ENCODE measurements around the gene SIRT6.
"Not testable (repeated sequence)": the region's sequence is repeated elsewhere in the genome, so short reads cannot be mapped to it uniquely, and the experiment has no call there.

The SIRT6 gene

GRCh38 chr19:4154571-4155312, 27.6 kb downstream of the SIRT6 start:
- DNase-seq (ENCODE audit: low read depth, low spot score) = no peak
- no peaks in the 10 kb centered on the region for H3K36me3 ChIP-seq (ENCODE audit: control insufficient read depth, insufficient read depth, low read length)
- H3K9me3 ChIP-seq (ENCODE audit: control insufficient read depth, insufficient read depth, low read length) = no peaks in the 10 kb centered on the region
- H3K27me3 ChIP-seq (ENCODE audit: control insufficient read depth, insufficient read depth, low read length) = no peaks in the 10 kb centered on the region
- no peak overlapping the region for H3K27ac ChIP-seq (ENCODE audit: low read length)
- H3K4me1 ChIP-seq (ENCODE audit: control insufficient read depth, insufficient read depth, low read length) = no peaks in the 10 kb centered on the region
- H3K4me3 ChIP-seq (ENCODE audit: low read length) = no peak overlapping the region
- no CpG with 5 or more reads among the region's 21 CpGs for WGBS (ENCODE audit: insufficient coverage, insufficient read length)

GRCh38 chr19:4152241-4152998, 29.9 kb downstream of the SIRT6 start:
- H3K4me3 ChIP-seq (ENCODE audit: low read length) = no peak overlapping the region
- H3K27me3 ChIP-seq (ENCODE audit: control insufficient read depth, insufficient read depth, low read length) = no peaks in the 10 kb centered on the region
- H3K36me3 ChIP-seq (ENCODE audit: control insufficient read depth, insufficient read depth, low read length) = no peaks in the 10 kb centered on the region
- H3K9me3 ChIP-seq (ENCODE audit: control insufficient read depth, insufficient read depth, low read length) = no peaks in the 10 kb centered on the region
- H3K4me1 ChIP-seq (ENCODE audit: control insufficient read depth, insufficient read depth, low read length) = no peaks in the 10 kb centered on the region
- no peak overlapping the region for H3K27ac ChIP-seq (ENCODE audit: low read length)
- WGBS (ENCODE audit: insufficient coverage, insufficient read length) = no CpG with 5 or more reads among the region's 10 CpGs
- DNase-seq (ENCODE audit: low read depth, low spot score) = no peak

GRCh38 chr19:4151623-4152022, 30.7 kb downstream of the SIRT6 start:
- H3K4me3 ChIP-seq (ENCODE audit: low read length) = no peak overlapping the region
- no peaks in the 10 kb centered on the region for H3K9me3 ChIP-seq (ENCODE audit: control insufficient read depth, insufficient read depth, low read length)
- no peaks in the 10 kb centered on the region for H3K4me1 ChIP-seq (ENCODE audit: control insufficient read depth, insufficient read depth, low read length)
- no peak overlapping the region for H3K27ac ChIP-seq (ENCODE audit: low read length)
- no CpG with 5 or more reads among the region's 6 CpGs for WGBS (ENCODE audit: insufficient coverage, insufficient read length)
- no peak for DNase-seq (ENCODE audit: low read depth, low spot score)
- no peaks in the 10 kb centered on the region for H3K27me3 ChIP-seq (ENCODE audit: control insufficient read depth, insufficient read depth, low read length)
- no peaks in the 10 kb centered on the region for H3K36me3 ChIP-seq (ENCODE audit: control insufficient read depth, insufficient read depth, low read length)

GRCh38 chr19:4149518-4150288, 32.7 kb downstream of the SIRT6 start:
- Histone ChIP-seq H3K4me3 (ENCODE audit: low read length) (no peak overlapping the region), H3K27ac (ENCODE audit: low read length) (no peak overlapping the region), H3K9me3 (ENCODE audit: control insufficient read depth, insufficient read depth, low read length) (no peaks in the 10 kb centered on the region), H3K4me1 (ENCODE audit: control insufficient read depth, insufficient read depth, low read length) (peaks cover 1% of the 10 kb centered on the region; the same call in 1 of the 2 replicates), H3K36me3 (ENCODE audit: control insufficient read depth, insufficient read depth, low read length) (no peaks in the 10 kb centered on the region), H3K27me3 (ENCODE audit: control insufficient read depth, insufficient read depth, low read length) (no peaks in the 10 kb centered on the region)
- no peak for DNase-seq (ENCODE audit: low read depth, low spot score)
- no CpG with 5 or more reads among the region's 17 CpGs for WGBS (ENCODE audit: insufficient coverage, insufficient read length)

- Histone ChIP-seq H3K27me3 (ENCODE audit: control insufficient read depth, insufficient read depth, low read length) (no peaks in the 10 kb centered on the region), H3K4me1 (ENCODE audit: control insufficient read depth, insufficient read depth, low read length) (peaks cover 1% of the 10 kb centered on the region; the same call in 1 of the 2 replicates), H3K4me3 (ENCODE audit: low read length) (no peak overlapping the region), H3K9me3 (ENCODE audit: control insufficient read depth, insufficient read depth, low read length) (no peaks in the 10 kb centered on the region), H3K27ac (ENCODE audit: low read length) (no peak overlapping the region), H3K36me3 (ENCODE audit: control insufficient read depth, insufficient read depth, low read length) (no peaks in the 10 kb centered on the region)
- no CpG with 5 or more reads among the region's 7 CpGs for WGBS (ENCODE audit: insufficient coverage, insufficient read length)
- DNase-seq (ENCODE audit: low read depth, low spot score) = no peak
These were observed 37.6 kb downstream of the SIRT6 start for GRCh38 chr19:4144666-4145249.

- WGBS (ENCODE audit: insufficient coverage, insufficient read length) = no CpG with 5 or more reads among the region's 1 CpG
- not testable (repeated sequence) for H3K4me1 ChIP-seq (ENCODE audit: control insufficient read depth, insufficient read depth, low read length)
These were observed 39.4 kb downstream of the SIRT6 start for GRCh38 chr19:4142916-4143315.

GRCh38 chr19:4140237-4140711, 42.1 kb downstream of the SIRT6 start:
- no CpG with 5 or more reads among the region's 12 CpGs for WGBS (ENCODE audit: insufficient coverage, insufficient read length)
- H3K4me3 ChIP-seq (ENCODE audit: low read length) = no peak overlapping the region
- peaks cover 1% of the 10 kb centered on the region; the same call in 1 of the 2 replicates for H3K4me1 ChIP-seq (ENCODE audit: control insufficient read depth, insufficient read depth, low read length)
- DNase-seq (ENCODE audit: low read depth, low spot score) = peak; percentile 67
- no peak overlapping the region for H3K27ac ChIP-seq (ENCODE audit: low read length)
- no peaks in the 10 kb centered on the region for H3K27me3 ChIP-seq (ENCODE audit: control insufficient read depth, insufficient read depth, low read length)
- H3K36me3 ChIP-seq (ENCODE audit: control insufficient read depth, insufficient read depth, low read length) = no peaks in the 10 kb centered on the region
- no peaks in the 10 kb centered on the region for H3K9me3 ChIP-seq (ENCODE audit: control insufficient read depth, insufficient read depth, low read length)

More at GRCh38 chr19:4142916-4143315, 39.4 kb downstream of the SIRT6 start:
- not testable (repeated sequence) for DNase-seq (ENCODE audit: low read depth, low spot score); H3K27ac ChIP-seq (ENCODE audit: low read length); H3K4me3 ChIP-seq (ENCODE audit: low read length); H3K36me3 ChIP-seq (ENCODE audit: control insufficient read depth, insufficient read depth, low read length); H3K27me3 ChIP-seq (ENCODE audit: control insufficient read depth, insufficient read depth, low read length); H3K9me3 ChIP-seq (ENCODE audit: control insufficient read depth, insufficient read depth, low read length)

- Histone ChIP-seq H3K4me3 (ENCODE audit: low read length) (no peak overlapping the region), H3K36me3 (ENCODE audit: control insufficient read depth, insufficient read depth, low read length) (no peaks in the 10 kb centered on the region), H3K9me3 (ENCODE audit: control insufficient read depth, insufficient read depth, low read length) (no peaks in the 10 kb centered on the region), H3K4me1 (ENCODE audit: control insufficient read depth, insufficient read depth, low read length) (no peaks in the 10 kb centered on the region), H3K27me3 (ENCODE audit: control insufficient read depth, insufficient read depth, low read length) (no peaks in the 10 kb centered on the region), H3K27ac (ENCODE audit: low read length) (no peak overlapping the region)
- peak; percentile 60 for DNase-seq (ENCODE audit: low read depth, low spot score)
- WGBS (ENCODE audit: insufficient coverage, insufficient read length) = no CpG with 5 or more reads among the region's 14 CpGs
These were observed 42.6 kb downstream of the SIRT6 start for GRCh38 chr19:4139614-4140236.

GRCh38 chr19:4138445-4138844, 43.9 kb downstream of the SIRT6 start:
- DNase-seq (ENCODE audit: low read depth, low spot score) = no peak
- Histone ChIP-seq H3K27me3 (ENCODE audit: control insufficient read depth, insufficient read depth, low read length) (no peaks in the 10 kb centered on the region), H3K9me3 (ENCODE audit: control insufficient read depth, insufficient read depth, low read length) (no peaks in the 10 kb centered on the region), H3K27ac (ENCODE audit: low read length) (no peak overlapping the region), H3K4me1 (ENCODE audit: control insufficient read depth, insufficient read depth, low read length) (no peaks in the 10 kb centered on the region), H3K36me3 (ENCODE audit: control insufficient read depth, insufficient read depth, low read length) (no peaks in the 10 kb centered on the region), H3K4me3 (ENCODE audit: low read length) (no peak overlapping the region)
- no CpG with 5 or more reads among the region's 5 CpGs for WGBS (ENCODE audit: insufficient coverage, insufficient read length)

Data from iPS DF 6.9 (cell line).